GM21737 (cell line): ENCODE measurements around the gene ZNF536.
"Not testable (repeated sequence)": the region's sequence is repeated elsewhere in the genome, so short reads cannot be mapped to it uniquely, and the experiment has no call there.

Experiments
- ATAC-seq: cut with Tn5 transposase; IDR thresholded peaks from one replicate; pipeline ENCODE4 v1.9.1; 2021; ENCODE audit warnings: mild to moderate bottlenecking, moderate library complexity; ENCODE audit not compliant: unreplicated experiment

ZNF536 gene

GRCh38 chr19:30340771-30341561 is 31.2 kb upstream of the ZNF536 start:
- no peak for ATAC-seq

- no peak for ATAC-seq
These were observed 30.5 kb upstream of the ZNF536 start for GRCh38 chr19:30341611-30342201.

- ATAC-seq = no peak
These were observed 29.3 kb upstream of the ZNF536 start for GRCh38 chr19:30342901-30343300.

- no peak for ATAC-seq
These were observed 27.4 kb upstream of the ZNF536 start for GRCh38 chr19:30344446-30345425.

GRCh38 chr19:30345686-30346085 is 26.5 kb upstream of the ZNF536 start:
- ATAC-seq = no peak

- not testable (repeated sequence) for ATAC-seq
These were observed 25.7 kb upstream of the ZNF536 start for GRCh38 chr19:30346468-30346867.

- no peak for ATAC-seq
These were observed 23.0 kb upstream of the ZNF536 start for GRCh38 chr19:30349131-30349730.

GRCh38 chr19:30350692-30351663 is 21.2 kb upstream of the ZNF536 start:
- ATAC-seq = no peak

GRCh38 chr19:30351774-30352173 is 20.4 kb upstream of the ZNF536 start:
- ATAC-seq = no peak

- no peak for ATAC-seq
These were observed 18.7 kb upstream of the ZNF536 start for GRCh38 chr19:30353394-30353945.

- no peak for ATAC-seq
These were observed 16.6 kb upstream of the ZNF536 start for GRCh38 chr19:30355586-30355985.

- ATAC-seq = no peak
These were observed 15.1 kb upstream of the ZNF536 start for GRCh38 chr19:30356951-30357579.

GRCh38 chr19:30357580-30357954 is 14.6 kb upstream of the ZNF536 start:
- no peak for ATAC-seq

- ATAC-seq = no peak
These were observed 13.9 kb upstream of the ZNF536 start for GRCh38 chr19:30358319-30358718.

GRCh38 chr19:30358821-30359580 is 13.2 kb upstream of the ZNF536 start:
- no peak for ATAC-seq

GRCh38 chr19:30359936-30360335 is 12.2 kb upstream of the ZNF536 start:
- no peak for ATAC-seq

- no peak for ATAC-seq
These were observed 11.6 kb upstream of the ZNF536 start for GRCh38 chr19:30360376-30361106.

GRCh38 chr19:30361107-30361447 is 11.1 kb upstream of the ZNF536 start:
- no peak for ATAC-seq
